HL-60 (cell line): ENCODE data around the gene PTGES.

ENCODE experiments used
- CTCF ChIP-seq: IDR thresholded peaks from one replicate; pipeline ENCODE4 v1.5.1; 2011; ENCODE audit warnings: low read length, control low read depth, inconsistent platforms; ENCODE audit not compliant: insufficient read depth
- REST ChIP-seq: IDR thresholded peaks from 2 replicates; pipeline ENCODE4 v1.6.1; 2012; ENCODE audit warnings: low read depth; ENCODE audit not compliant: insufficient replicate concordance

GRCh38 chr9:129737479-129738274 lies 15.2 kb downstream of the PTGES start:
- TF ChIP-seq REST: no peak
- peak; percentile 62 for TF ChIP-seq CTCF
